A172 (cell line): ENCODE results near the gene AGT. TPM values are rescaled to one million over a fixed set of nuclear protein-coding genes. Genes with fewer than 3 reads are reported as not detected.
"Not testable (repeated sequence)": the region's sequence is repeated elsewhere in the genome, so short reads cannot be mapped to it uniquely, and the experiment has no call there.

Experiments used
- DNase-seq: peaks from one replicate; pipeline ENCODE4 v3.0.0-alpha.2; 2015; ENCODE audit warnings: low spot score
- total RNA-seq: library from RNA; depleted of rRNA; stranded (reverse); fragments of >200 nt; shearing (Covaris generic); gene quantifications from 2 replicates; pipeline ENCODE4 v1.2.3, GENCODE V29; 2014

Gene AGT
- total RNA-seq, 1 experiment from 2014 or later = 14.6 TPM

- peak; percentile 70 for DNase-seq
Observed at GRCh38 chr1:230744382-230744781, 30.5 kb upstream of the AGT start.

- DNase-seq = no peak
Observed at GRCh38 chr1:230743899-230744298, 30.0 kb upstream of the AGT start.

- DNase-seq = no peak
Observed at GRCh38 chr1:230739564-230740290, 25.8 kb upstream of the AGT start.

- DNase-seq = no peak
Observed at GRCh38 chr1:230737622-230738262, 23.8 kb upstream of the AGT start.

GRCh38 chr1:230735447-230735846 lies 21.5 kb upstream of the AGT start:
- no peak for DNase-seq

- DNase-seq = no peak
Observed at GRCh38 chr1:230730977-230731376, 17.1 kb upstream of the AGT start.

GRCh38 chr1:230728710-230729392 lies 14.9 kb upstream of the AGT start:
- no peak for DNase-seq

- DNase-seq = no peak
Observed at GRCh38 chr1:230725256-230726012, 11.5 kb upstream of the AGT start.

- DNase-seq = not testable (repeated sequence)
Observed at GRCh38 chr1:230721849-230722522, 8.1 kb upstream of the AGT start.

GRCh38 chr1:230717251-230717650 lies 3.3 kb upstream of the AGT start:
- no peak for DNase-seq

GRCh38 chr1:230716453-230716852 lies 2.5 kb upstream of the AGT start:
- not testable (repeated sequence) for DNase-seq

- no peak for DNase-seq
Observed at GRCh38 chr1:230715510-230715909, 1.6 kb upstream of the AGT start.

- no peak for DNase-seq
Observed at GRCh38 chr1:230713547-230713914, 391 bp downstream of the AGT start.

GRCh38 chr1:230713138-230713537 lies 784 bp downstream of the AGT start:
- DNase-seq = no peak

- DNase-seq = no peak
Observed at GRCh38 chr1:230712470-230712942, 1.4 kb downstream of the AGT start.

GRCh38 chr1:230711245-230711644 lies 2.7 kb downstream of the AGT start:
- no peak for DNase-seq

GRCh38 chr1:230710543-230710904 lies 3.4 kb downstream of the AGT start:
- DNase-seq = no peak

GRCh38 chr1:230709619-230710542 lies 4.0 kb downstream of the AGT start:
- DNase-seq = no peak

GRCh38 chr1:230708631-230709580 lies 5.0 kb downstream of the AGT start:
- no peak for DNase-seq
